ENCODE measurements around the gene EPG5.
A peak's percentile ranks its signal among the peaks of the same experiment; 100 is the strongest.
"Not testable (repeated sequence)": the region's sequence is repeated elsewhere in the genome, so short reads cannot be mapped to it uniquely, and the experiment has no call there.

Gene EPG5, protein sequence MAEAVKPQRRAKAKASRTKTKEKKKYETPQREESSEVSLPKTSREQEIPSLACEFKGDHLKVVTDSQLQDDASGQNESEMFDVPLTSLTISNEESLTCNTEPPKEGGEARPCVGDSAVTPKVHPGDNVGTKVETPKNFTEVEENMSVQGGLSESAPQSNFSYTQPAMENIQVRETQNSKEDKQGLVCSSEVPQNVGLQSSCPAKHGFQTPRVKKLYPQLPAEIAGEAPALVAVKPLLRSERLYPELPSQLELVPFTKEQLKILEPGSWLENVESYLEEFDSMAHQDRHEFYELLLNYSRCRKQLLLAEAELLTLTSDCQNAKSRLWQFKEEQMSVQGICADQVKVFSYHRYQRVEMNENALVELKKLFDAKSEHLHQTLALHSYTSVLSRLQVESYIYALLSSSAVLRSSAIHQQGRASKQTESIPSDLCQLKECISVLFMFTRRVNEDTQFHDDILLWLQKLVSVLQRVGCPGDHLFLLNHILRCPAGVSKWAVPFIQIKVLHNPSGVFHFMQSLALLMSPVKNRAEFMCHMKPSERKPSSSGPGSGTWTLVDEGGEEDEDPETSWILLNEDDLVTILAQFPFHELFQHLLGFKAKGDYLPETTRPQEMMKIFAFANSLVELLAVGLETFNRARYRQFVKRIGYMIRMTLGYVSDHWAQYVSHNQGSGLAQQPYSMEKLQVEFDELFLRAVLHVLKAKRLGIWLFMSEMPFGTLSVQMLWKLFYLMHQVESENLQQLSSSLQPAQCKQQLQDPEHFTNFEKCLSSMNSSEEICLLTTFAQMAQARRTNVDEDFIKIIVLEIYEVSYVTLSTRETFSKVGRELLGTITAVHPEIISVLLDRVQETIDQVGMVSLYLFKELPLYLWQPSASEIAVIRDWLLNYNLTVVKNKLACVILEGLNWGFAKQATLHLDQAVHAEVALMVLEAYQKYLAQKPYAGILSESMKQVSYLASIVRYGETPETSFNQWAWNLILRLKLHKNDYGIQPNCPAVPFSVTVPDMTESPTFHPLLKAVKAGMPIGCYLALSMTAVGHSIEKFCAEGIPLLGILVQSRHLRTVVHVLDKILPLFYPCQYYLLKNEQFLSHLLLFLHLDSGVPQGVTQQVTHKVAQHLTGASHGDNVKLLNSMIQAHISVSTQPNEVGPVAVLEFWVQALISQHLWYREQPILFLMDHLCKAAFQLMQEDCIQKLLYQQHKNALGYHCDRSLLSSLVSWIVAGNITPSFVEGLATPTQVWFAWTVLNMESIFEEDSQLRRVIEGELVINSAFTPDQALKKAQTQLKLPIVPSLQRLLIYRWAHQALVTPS (N-terminal part only)

DNA sequence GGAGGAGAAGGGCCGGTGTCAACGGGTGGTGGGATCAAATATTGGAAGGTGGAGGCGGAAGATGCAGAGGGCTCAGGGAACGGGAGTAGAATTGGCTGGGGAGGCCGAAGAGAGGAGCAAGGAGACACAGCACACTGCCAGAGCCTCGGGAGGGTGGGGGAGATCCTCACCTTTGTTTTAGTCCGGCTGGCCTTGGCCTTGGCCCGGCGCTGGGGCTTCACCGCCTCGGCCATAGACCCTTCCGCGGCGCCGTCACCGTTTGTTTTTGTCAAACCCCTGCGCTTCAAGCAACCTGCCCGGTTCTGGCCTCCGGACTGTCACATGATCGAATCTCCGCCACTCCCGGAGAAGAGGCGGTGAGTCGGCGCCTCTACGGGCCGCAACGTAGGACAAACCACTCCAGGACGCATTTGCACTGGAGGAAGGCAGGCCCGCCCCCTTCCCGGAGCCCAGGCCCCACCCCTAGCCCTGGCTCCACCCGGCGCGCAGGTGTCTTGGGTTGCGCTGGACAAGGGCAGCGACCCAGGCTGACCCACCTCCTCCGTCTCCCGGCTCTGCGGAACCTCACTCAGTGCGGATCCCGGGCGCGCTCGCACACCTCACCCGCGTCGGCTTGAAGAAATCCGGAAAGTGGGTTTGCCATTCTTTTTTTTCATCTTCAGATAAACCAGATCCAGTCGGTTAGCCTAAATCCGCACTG, at the start of gene EPG5:
Gene EPG5 (minus strand): TSS at position 323 of the 700 bp plus-strand sequence. CDS start 90 bp downstream, at position 233.
- peak; percentile 91 for DNase-seq (ENCODE audit: low spot score)

DNA sequence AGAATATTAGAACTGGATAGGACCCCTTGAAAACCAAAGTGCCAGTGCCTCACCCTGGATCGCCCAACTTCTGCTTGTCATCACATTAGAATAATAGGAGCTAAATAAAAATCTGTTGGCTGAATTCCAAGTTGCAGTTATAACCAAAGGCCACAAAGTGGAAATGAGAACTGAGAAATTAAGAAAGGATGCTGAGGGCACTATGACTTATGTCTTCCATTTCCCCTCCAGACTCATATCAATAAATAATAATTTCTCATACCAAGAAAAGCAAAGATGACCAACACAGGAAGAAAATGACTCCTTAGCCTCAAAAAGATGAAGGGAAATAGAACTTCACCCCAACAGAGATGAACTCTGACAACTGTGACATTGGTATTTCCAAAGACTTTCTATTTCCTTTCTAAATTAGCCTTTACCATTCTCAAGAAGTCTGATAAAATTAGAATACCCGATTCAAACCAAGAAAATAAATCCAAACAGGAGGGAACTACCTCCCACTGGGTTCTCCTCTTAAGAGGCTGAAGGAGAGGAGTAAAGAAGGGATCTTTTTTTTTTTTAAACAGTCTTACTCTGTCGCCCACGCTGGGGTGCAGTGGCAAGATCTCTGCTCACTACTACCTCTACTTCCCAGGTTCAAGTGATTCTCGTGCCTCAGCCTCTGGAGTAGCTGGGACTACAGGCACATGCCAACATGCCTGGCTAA, 46.5 kb upstream of the EPG5 start:
- no peak for DNase-seq (ENCODE audit: low spot score)

DNA sequence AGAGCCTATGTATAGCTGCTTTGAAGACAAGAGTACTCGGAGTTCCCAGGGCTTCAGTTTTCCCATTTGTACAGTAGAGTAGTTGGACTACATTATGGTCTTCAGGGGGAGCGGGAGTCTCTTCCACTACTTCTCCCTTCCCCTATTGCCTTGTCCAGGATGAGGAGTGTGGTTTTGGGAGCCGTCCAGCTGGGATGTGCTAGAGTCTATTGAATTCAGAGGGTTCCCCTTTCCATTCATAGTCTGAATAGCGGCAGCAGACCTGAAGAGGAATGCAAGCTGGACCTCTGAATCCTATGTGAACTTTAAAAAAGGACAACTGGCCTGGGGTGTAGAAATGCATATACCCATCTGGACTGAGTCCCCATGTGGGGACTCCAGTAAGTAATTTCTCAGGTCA, 43.5 kb upstream of the EPG5 start:
- DNase-seq (ENCODE audit: low spot score), result no peak

DNA sequence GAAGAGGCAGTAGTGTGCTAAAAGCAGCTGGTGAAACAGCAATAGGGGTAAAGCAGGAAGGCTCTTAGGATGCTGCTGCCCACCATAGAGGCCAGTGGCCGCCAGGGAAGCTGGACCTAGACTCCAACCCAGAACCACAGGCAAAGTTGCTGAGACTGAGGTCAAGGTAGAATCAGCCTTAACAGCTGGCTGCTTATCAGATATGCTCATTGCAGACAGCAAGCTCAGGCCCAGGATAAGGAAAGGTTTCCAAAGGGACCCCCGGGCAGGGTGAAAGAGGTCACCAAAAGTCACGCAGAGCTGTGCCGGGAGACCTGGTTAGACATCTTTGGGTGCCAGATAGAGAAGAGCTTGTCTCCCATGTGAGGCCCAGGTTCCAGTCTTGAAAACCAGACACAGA, 42.9 kb upstream of the EPG5 start:
- no peak for DNase-seq (ENCODE audit: low spot score)

DNA sequence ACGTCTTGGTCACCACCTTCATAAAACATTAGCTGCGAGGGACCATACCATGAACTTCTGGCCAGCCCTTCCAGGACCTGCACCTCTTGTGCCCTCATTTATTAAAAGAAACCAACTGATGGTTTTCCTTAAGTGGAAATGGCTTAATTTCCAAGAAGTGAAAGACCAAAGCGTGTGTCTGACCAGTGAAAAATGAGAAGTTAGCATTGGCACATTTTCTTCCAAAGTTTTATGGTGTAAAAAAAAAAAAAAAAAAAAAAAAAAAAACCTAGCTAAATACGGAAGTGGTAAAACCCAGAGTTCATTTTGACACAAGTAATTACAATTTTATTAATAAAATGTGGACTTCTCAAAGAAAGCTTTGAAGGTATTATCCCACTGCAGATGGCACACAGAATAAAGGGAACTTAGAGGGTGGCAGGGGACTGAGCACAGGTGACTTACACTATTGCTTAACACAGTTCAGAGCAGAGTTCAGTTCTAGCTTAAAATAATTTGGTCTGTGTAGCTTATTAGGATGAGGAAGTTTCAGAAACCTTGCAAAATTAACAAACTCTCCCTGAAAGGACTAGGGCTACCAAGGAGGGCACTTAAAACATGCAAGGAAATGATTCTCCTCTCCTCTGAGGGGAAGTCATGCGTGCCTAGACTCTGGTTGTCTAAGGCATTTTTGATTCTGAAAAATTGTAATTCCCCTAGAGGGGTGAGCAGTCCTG, 42.2 kb upstream of the EPG5 start:
- DNase-seq (ENCODE audit: low spot score), result no peak

DNA sequence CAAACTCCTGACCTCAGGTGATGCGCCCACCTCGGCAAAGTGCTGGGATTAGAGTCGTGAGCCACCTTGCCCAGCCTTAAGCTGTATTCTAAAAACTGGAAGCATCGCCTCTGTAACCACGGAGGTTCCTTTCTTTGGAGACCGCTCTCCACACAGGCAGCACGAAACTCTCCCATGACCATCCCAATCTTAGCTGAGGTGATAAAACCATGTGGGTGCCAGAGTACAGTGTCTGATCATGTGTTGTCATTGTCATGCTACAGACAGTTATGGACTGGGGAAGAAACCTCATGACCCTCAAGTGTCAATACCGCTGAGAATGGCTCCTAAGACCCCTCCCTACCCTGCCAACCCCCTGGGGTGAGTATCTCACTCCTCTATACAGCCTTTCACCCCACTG, 41.4 kb upstream of the EPG5 start:
- no peak for DNase-seq (ENCODE audit: low spot score)

DNA sequence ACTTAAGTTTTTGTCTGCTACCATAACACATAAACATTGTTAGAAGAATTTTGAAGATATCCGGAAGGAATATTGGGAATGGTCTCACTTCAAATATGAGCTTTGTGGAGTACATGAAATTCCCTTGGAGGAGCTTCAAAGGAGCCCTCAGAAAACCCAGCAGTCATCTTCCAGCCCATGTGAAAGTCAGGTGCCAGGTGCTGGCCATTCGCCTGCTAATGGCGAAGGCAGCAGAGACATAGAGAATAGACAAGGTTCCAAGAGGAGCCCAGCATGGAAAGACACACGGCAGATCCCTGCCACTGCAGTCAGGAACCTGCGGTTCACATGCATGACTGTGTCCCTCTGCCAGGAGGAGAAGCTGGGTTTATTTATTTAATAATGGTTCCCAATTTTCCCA, 40.0 kb upstream of the EPG5 start:
- no peak for DNase-seq (ENCODE audit: low spot score)

DNA sequence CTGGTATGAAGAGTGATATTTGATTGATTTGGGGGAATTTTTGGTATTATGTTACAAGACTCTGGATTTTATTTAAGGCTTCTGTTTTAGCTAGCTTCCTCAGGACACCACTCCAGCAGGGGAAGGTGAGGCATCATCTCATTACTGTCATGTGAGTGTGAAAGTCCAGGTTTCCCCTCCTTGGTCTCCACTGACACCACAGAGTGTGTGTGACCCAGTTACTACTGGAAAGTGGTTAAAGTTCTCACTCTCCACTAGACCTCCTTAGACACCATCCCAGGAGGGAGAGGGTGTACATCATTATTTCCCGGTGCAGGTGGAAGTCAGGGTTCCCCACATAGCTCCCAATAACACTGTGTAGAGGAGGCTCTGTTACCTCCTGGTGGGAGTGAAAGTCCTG, 35.8 kb upstream of the EPG5 start:
- no peak for DNase-seq (ENCODE audit: low spot score)

DNA sequence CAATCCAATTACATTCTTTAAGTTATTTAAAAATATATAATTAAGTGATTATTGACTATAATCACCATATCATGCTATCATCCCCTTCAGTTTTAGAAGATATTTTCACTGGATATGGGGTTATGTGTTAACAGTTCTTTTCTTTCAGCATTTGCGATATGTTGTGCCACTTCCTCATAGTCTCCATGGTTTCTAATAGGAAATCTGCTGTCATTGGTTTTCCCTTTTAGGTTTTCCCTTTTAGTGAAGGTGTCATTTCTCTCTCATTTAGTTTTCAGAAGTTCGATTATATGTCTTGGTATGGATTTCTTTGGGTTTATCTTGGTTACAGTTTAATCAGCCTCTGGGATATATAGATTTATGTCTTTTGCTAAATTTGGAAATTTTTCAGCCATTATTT, 34.8 kb upstream of the EPG5 start:
- no peak for DNase-seq (ENCODE audit: low spot score)

DNA sequence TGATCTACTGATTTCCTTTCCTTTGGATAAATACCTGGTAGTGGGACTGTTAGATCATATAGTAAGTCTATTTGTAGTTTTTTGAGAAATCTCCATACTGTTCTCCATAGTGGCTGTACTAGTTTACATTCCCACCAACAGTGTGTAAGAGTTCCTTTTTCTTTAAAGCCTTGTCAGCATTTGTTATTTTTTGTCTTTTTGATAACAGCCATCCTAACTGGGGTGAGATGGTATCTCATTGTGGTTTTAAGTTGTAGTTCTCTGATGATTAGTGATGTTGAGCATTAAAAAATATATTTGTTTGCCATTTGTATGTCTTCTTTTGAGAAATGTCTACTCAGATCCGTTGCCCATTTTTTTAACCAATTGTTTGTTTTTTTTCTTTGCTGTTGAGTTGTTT, 33.9 kb upstream of the EPG5 start:
- no peak for DNase-seq (ENCODE audit: low spot score)

DNA sequence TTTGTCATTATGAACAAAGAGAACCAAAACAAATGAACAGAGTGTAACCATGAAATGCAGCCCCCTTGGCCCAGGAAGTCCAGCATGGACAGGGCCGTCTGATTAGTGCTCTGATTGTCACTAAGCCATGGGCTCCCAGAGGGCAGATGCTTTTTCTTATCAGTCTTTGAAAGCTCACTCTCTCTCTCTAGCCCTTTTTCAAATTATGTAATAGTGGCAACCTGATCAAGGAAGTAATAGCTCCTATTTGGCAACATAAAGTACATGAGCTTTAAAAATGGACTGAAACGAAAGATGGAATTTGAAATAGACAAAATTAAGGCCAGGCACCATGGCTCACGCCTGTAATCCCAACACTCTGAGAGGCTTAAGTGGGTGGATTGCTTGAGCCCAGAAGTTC, 32.4 kb upstream of the EPG5 start:
- DNase-seq (ENCODE audit: low spot score), result no peak

DNA sequence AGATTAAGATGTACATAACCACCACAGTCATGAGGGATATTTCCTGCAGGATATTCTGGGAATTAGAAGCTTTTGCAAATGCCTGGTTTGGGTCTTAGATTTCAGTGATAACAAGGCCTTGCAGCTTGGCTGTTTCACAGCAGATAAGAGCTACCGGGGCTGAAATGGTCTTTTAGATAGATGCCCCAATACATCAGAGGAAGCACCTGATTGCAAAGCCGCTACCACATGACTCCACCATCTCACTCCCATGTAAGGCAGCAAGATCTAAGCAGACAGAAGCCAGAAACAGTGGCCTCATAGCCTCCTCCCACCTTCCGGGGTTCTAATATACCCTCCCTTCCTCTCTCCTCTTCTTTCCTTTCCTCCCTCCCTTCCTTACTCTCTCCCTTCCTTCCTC, 31.1 kb upstream of the EPG5 start:
- no peak for DNase-seq (ENCODE audit: low spot score)

DNA sequence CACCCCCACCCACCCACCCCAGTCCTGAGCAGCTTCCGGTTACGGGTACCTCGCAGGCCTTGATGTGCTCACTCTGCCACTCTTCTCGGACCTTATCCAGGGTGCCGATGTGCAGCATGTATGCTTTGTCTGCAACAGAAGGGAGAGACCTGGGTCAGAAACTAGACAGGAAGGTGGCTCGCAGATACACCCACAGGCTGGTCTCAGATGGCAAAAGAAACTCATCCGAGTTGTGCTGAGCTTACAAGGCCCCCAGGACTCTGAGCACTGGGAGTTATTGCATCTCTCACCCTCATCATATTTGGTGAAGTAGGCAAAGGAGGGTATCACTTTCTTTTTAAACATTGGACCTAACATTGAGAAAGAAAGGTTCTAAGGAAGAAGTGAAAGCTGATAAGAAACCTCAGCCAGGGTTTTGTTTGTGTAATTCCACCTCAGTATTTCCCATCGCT, 30.6 kb upstream of the EPG5 start:
- no peak for DNase-seq (ENCODE audit: low spot score)

DNA sequence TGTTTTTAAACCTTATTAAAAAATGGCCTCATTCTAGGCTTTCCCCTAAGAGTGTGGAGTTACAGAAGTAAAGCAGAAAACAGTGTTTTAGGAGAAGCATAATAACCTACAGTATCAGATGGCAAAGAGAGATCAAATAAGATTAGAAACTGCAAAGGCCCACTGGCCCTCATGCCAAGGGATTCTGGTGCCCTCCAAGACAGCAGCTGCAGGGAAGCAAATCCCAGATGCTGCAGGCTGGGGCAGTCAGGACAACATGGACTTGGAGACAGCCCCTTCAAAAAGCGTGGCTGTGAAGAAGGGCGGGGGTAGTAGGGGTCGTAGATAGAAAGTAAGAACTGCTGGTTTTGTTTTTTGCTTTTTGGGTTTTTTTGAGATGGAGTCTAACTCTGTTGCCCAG, 28.3 kb upstream of the EPG5 start:
- DNase-seq (ENCODE audit: low spot score), result no peak

DNA sequence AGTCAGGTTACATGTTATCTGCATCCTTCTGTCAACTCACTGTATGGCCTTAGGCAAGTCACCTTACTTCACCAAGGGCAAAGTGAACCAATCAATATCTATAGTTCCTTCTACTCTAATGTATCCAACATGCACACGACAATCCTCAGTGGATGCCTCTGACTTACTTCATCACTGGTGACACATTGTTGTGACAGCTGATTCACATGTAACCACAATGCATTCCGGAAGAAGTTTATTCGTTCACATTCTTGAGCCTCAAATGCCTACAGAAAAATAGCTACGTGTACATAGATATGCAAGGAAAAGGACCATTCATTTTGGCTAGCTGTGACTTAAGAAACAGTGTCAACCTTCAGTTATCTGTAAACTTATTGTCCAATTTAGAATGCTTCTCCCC, 26.3 kb upstream of the EPG5 start:
- DNase-seq (ENCODE audit: low spot score), result no peak

DNA sequence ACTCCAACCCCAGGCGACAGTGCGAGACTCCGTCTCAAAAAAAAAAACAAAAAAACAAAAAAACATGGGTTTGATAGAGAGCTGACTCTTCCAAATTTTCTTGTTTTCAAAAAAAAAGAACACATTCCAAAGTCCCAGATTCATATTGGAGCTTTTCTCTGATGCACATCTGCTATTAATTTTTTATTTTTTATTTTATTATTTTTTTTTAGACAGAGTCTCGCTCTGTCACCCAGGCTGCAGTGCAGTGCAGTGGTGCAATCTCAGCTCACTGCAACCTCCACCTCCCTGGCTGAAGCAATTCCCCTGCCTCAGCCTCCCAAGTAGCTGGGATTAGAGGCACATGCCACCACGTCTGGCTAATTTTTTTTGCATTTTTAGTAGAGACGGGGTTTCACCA, 25.4 kb upstream of the EPG5 start:
- not testable (repeated sequence) for DNase-seq (ENCODE audit: low spot score)

DNA sequence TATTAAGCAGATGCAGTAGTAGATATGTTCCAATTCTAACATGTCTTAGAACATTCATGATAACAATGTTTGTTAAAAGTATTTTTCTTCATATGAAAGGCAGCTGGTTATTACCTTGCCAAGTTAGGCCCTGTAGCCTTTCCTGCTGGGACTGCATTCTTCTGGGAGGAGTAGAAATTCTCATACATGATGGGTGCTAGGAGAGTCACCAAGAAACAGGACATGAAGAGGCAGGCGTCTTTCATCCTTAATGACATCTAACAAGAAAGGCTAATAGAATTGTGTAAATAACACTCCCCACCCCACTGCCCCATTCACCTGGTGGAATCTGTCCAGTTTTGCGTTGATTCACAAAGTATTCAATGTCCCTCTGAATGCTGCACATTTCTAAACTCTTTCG, 24.7 kb upstream of the EPG5 start:
- DNase-seq (ENCODE audit: low spot score), result no peak

DNA sequence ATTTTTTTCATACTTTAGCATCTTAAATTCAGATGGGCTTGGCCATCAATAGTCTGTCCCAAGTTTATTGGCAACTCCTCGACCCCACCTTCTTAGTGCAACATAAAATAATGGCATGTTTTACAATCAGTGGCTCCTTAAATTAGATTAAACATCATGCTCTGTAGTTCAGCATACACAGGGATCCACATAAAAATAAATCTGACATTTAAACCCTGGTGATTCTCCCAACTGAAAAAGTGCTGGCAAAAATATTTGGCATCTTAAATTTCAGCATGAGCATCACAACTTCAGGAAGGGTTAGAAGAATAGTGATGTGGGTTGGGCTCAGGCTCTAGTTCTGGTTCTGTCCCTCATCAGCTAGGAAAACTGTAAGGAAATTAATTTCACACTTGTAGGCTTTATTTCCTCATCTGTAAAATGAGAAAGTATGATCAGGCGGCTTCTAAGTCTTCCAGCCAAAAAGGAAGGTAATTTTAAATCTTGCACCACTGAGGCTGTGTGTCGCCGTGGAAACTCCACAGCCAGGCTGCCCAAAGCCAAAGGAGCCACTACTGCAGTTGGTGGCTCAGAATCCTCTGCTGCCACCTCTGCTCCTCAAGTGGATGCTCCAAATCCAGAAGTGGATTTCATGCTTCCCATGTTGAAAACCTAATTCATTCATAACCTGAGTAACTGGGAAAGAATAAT, 17.6 kb upstream of the EPG5 start:
- DNase-seq (ENCODE audit: low spot score), result no peak

DNA sequence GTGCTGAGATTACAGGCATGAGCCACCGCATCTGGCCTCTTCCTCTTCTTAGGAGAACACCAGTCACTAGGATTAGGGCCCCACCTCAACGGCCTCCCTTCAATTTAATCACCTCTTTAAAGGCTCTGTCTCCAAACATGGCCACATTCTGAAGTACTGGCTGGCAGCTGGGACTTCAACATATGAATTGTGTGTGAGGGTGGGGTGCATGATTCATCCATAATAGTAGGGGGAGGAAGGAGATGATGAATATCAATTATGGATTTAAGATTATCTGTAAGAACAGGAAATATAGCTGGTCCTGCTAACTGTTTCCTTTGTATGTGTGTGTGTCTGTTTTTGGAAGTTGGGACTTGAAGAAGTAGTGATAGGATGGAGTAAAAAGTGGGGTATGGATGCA, 14.7 kb upstream of the EPG5 start:
- DNase-seq (ENCODE audit: low spot score), result no peak

DNA sequence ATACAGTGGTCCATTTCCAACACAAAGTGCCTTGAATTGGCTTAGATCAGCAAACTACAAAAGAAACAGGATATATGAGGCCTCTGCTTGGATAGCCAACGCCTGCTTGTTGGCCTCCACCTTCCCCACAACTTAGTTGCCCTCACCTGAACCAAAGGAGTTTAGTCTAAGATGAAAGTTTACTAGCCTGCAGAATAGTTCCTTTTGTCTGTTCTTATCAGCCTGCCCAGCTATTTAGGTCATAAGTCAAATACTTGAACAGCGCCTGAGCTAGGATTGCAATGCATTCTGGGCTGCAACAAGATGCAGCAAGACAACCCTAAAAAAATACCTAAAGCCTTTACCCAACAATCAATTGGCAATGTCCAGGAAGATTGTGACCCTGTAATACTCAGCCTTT, 13.1 kb upstream of the EPG5 start:
- DNase-seq (ENCODE audit: low spot score), result no peak

All from germinal center (tissue), 1 donor.